WTC11 (cell line): ENCODE data around the gene MYO15B. TPM values are rescaled to one million over a fixed set of nuclear protein-coding genes. Genes with fewer than 3 reads are reported as not detected.

Experiments
- ATAC-seq: fragments of 200-7000 bp; cut with Tn5 transposase; 2 replicates; pipeline ENCODE4 v1.10.0; 2021; ENCODE audit warnings: mild to moderate bottlenecking, moderate library complexity
- CTCF ChIA-PET: fragments of 300-600 bp; sonication (Branson Sonifier 250); formaldehyde crosslinking; loops from one replicate; lab custom pipeline; 2021; ENCODE audit warnings: antibody characterized with exemption; lab: Charles Lee
- POLR2A ChIA-PET: fragments of 350-600 bp; sonication (Branson Sonifier 250); formaldehyde crosslinking; loops from one replicate; lab custom pipeline; 2021; ENCODE audit warnings: antibody characterized with exemption; lab: Charles Lee
- DNase-seq: peaks from one replicate; pipeline ENCODE4 v3.0.0; 2021; ENCODE audit warnings: low spot score
- H3K27ac Mint-ChIP-seq: 2 replicates; pipeline ENCODE4 v1.8.0; 2021; ENCODE audit warnings: mixed read lengths
- H3K27me3 Mint-ChIP-seq: 2 replicates; pipeline ENCODE4 v1.8.0; 2021; ENCODE audit warnings: low read depth, mild to moderate bottlenecking, moderate library complexity, mixed read lengths
- H3K36me3 Mint-ChIP-seq: 2 replicates; pipeline ENCODE4 v1.8.0; 2021; ENCODE audit warnings: mixed read lengths
- H3K4me1 Mint-ChIP-seq: 2 replicates; pipeline ENCODE4 v1.8.0; 2022; ENCODE audit warnings: mixed read lengths
- H3K4me3 Mint-ChIP-seq: 2 replicates; pipeline ENCODE4 v1.8.0; 2021; ENCODE audit warnings: mild to moderate bottlenecking, moderate library complexity, mixed read lengths
- H3K9me3 Mint-ChIP-seq: 2 replicates; pipeline ENCODE4 v1.8.0; 2021; ENCODE audit warnings: mixed read lengths
- ARID4B ChIP-seq: sonication (generic); formaldehyde crosslinking; IDR thresholded peaks from 2 replicates; pipeline ENCODE4 v1.8.0; 2023; ENCODE audit warnings: missing genetic modification reagents, mild to moderate bottlenecking, borderline replicate concordance
- ATF6 ChIP-seq: sonication (generic); formaldehyde crosslinking; IDR thresholded peaks from 2 replicates; pipeline ENCODE4 v1.8.1; 2023; ENCODE audit warnings: mild to moderate bottlenecking, missing genetic modification reagents
- FOXK1 ChIP-seq: sonication (generic); formaldehyde crosslinking; IDR thresholded peaks from 2 replicates; pipeline ENCODE4 v1.8.0; 2022; ENCODE audit warnings: mild to moderate bottlenecking, moderate library complexity, missing genetic modification reagents
- FOXP1 ChIP-seq: sonication (generic); formaldehyde crosslinking; IDR thresholded peaks from 2 replicates; pipeline ENCODE4 v1.8.0; 2022; ENCODE audit warnings: missing genetic modification reagents, mild to moderate bottlenecking, moderate library complexity, borderline replicate concordance
- KAT7 ChIP-seq: sonication (generic); formaldehyde crosslinking; IDR thresholded peaks from 2 replicates; pipeline ENCODE4 v1.8.1; 2023; ENCODE audit warnings: missing genetic modification reagents, mild to moderate bottlenecking, borderline replicate concordance
- MAX ChIP-seq: sonication (generic); formaldehyde crosslinking; IDR thresholded peaks from 2 replicates; pipeline ENCODE4 v1.8.0; 2022; ENCODE audit warnings: mild to moderate bottlenecking, missing genetic modification reagents
- NFE2L1 ChIP-seq: sonication (generic); formaldehyde crosslinking; IDR thresholded peaks from 2 replicates; pipeline ENCODE4 v1.8.1; 2023; ENCODE audit warnings: missing genetic modification reagents
- OVOL2 ChIP-seq: fragments of 250-450 bp; sonication (Bioruptor Pico); IDR thresholded peaks from 2 replicates; pipeline ENCODE4 v1.9.0; 2021; ENCODE audit warnings: mild to moderate bottlenecking, borderline replicate concordance
- SMAD3 ChIP-seq: sonication (generic); formaldehyde crosslinking; IDR thresholded peaks from 2 replicates; pipeline ENCODE4 v1.8.0; 2022; ENCODE audit warnings: missing genetic modification reagents, mild to moderate bottlenecking, borderline replicate concordance
- STAT6 ChIP-seq: sonication (generic); formaldehyde crosslinking; conservative IDR thresholded peaks from 2 replicates; pipeline ENCODE4 v1.8.1; 2023; ENCODE audit warnings: mild to moderate bottlenecking, low read depth, missing genetic modification reagents, moderate library complexity
- USF1 ChIP-seq: sonication (generic); formaldehyde crosslinking; IDR thresholded peaks from 2 replicates; pipeline ENCODE4 v1.8.0; 2022; ENCODE audit warnings: mild to moderate bottlenecking, missing genetic modification reagents
- USF2 ChIP-seq: sonication (generic); formaldehyde crosslinking; IDR thresholded peaks from 2 replicates; pipeline ENCODE4 v1.8.1; 2023; ENCODE audit warnings: mild to moderate bottlenecking, missing genetic modification reagents, moderate library complexity
- ZNF263 ChIP-seq: sonication (generic); formaldehyde crosslinking; IDR thresholded peaks from 2 replicates; pipeline ENCODE4 v1.8.1; 2022; ENCODE audit warnings: low read depth, mild to moderate bottlenecking, moderate library complexity, missing genetic modification reagents
- ZNF281 ChIP-seq: sonication (generic); formaldehyde crosslinking; IDR thresholded peaks from 2 replicates; pipeline ENCODE4 v1.8.0; 2023; ENCODE audit warnings: mild to moderate bottlenecking, missing genetic modification reagents
- ZNF532 ChIP-seq: fragments of 250-450 bp; sonication (Bioruptor Pico); IDR thresholded peaks from 2 replicates; pipeline ENCODE4 v1.9.0; 2021; ENCODE audit warnings: mild to moderate bottlenecking, borderline replicate concordance
- total RNA-seq: library from RNA; stranded (reverse); gene quantifications from 3 replicates; pipeline ENCODE4 v1.2.3, GENCODE V29; 2021

Gene MYO15B
- total RNA-seq, 1 experiment from 2014 or later = 35.6 TPM

GRCh38 chr17:75549246-75550138 lies 38.1 kb upstream of the MYO15B start:
- H3K4me3 Mint-ChIP-seq = peak overlapping the region; percentile 62
- no peaks in the 10 kb centered on the region for H3K27me3 Mint-ChIP-seq
- POLR2A ChIA-PET = interaction anchor here (0.5 to 1.8 kb wide), 3 partner anchors 24 to 33 kb away, joined by 3 to 9 read pairs (median 4); partner anchors contain the start of genes LLGL2 and TSEN54
- peak overlapping the region; percentile 95 for H3K27ac Mint-ChIP-seq
- peaks cover 36% of the 10 kb centered on the region for H3K4me1 Mint-ChIP-seq
- CTCF ChIA-PET = interaction anchor here (0.6 to 3.5 kb wide), 15 partner anchors 15 to 309 kb away, joined by 3 to 19 read pairs (median 5); partner anchors contain the start of genes GGA3, LLGL2, MIF4GD and MRPS7
- H3K9me3 Mint-ChIP-seq = no peaks in the 10 kb centered on the region
- ATAC-seq = peak; percentile 83
- peak; percentile 76 for DNase-seq
- peaks cover 7% of the 10 kb centered on the region; the same call in 1 of the 2 replicates for H3K36me3 Mint-ChIP-seq
- TF ChIP-seq ATF6 (CRISPR knock-in tag) (no peak), NFE2L1 (no peak), OVOL2 (CRISPR knock-in tag) (no peak), ARID4B (CRISPR knock-in tag) (0 out of 2 replicates have a peak, but pooled peaks have one; percentile 36), STAT6 (CRISPR knock-in tag) (0 out of 2 replicates have a peak, but pooled peaks have one; percentile 28), MAX (peak; percentile 53; the same call in 1 of the 2 replicates), KAT7 (CRISPR knock-in tag) (no peak), ZNF263 (CRISPR knock-in tag) (peak; percentile 79; the same call in 1 of the 2 replicates), FOXK1 (CRISPR knock-in tag) (peak; percentile 50; the same call in 1 of the 2 replicates), USF1 (CRISPR knock-in tag) (peak; percentile 81), ZNF281 (CRISPR knock-in tag) (no peak), USF2 (peak; percentile 82), SMAD3 (0 out of 2 replicates have a peak, but pooled peaks have one; percentile 45), FOXP1 (peak; percentile 27; the same call in 1 of the 2 replicates), ZNF532 (no peak)
